Measurements from ENCODE around the gene TKT. TPM values are rescaled to one million over a fixed set of nuclear protein-coding genes. Genes with fewer than 3 reads are reported as not detected.

Gene TKT
- total RNA-seq, 1 experiment from 2014 or later = 634 TPM

DNA sequence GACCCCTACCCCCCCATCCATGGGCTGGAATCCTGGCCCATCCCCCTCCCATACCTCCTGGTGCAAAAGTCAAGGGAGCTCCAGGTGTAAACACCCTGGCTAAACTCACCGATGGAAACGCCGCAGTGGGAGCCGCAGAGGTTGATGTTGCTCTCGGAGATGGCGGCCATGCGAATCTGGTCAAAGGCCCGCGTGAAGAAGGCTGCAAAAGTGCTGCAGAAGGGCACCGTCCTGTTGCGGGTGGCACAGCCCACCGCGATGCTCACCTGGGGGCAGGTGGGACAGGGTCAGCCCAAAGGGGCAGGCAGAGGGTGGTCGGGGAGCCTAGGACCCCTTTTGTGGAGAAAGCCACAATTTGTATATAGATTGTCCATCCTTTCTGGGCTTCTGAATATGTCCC lies 26.7 kb downstream of the TKT start:
- Histone ChIP-seq H3K27me3 (ENCODE audit: insufficient read depth, low read length) (no peaks in the 10 kb centered on the region), H3K36me3 (ENCODE audit: control insufficient read depth in 1 of 2, insufficient read depth in 2 of 2, low read length in 2 of 2) (peaks cover 50 to 98% of the 10 kb centered on the region in 2 experiments; a peak in 3 of 4 replicates), H3K27ac (ENCODE audit: low read depth, low read length) (no peak overlapping the region; the same call in 1 of the 2 replicates), H3K9me3 (ENCODE audit: control insufficient read depth in 1 of 2, insufficient read depth in 1 of 2, low read depth in 1 of 2, low read length in 2 of 2) (no peaks in the 10 kb centered on the region), H4K20me1 (ENCODE audit: insufficient read depth) (no peaks in the 10 kb centered on the region), H3K9me2 (ENCODE audit: insufficient read depth) (no peaks in the 10 kb centered on the region), H2AFZ (ENCODE audit: low read depth, low read length, poor library complexity, severe bottlenecking) (no peak overlapping the region), H3K4me3 (replicated peaks in 1 of 2; ENCODE audit: low read depth in 1 of 2, low read length in 2 of 2) (no peak overlapping the region), H3K9ac (ENCODE audit: low read length) (no peak overlapping the region), H3K79me2 (ENCODE audit: insufficient read depth, low read length) (peaks cover 20% of the 10 kb centered on the region), H3K4me2 (ENCODE audit: low read length) (no peak overlapping the region), H3K4me1 (ENCODE audit: control insufficient read depth in 1 of 2, insufficient read depth in 2 of 2, low read length in 2 of 2) (no peaks in the 10 kb centered on the region)
- no peak for ATAC-seq
- TF ChIP-seq, protein P1, sequence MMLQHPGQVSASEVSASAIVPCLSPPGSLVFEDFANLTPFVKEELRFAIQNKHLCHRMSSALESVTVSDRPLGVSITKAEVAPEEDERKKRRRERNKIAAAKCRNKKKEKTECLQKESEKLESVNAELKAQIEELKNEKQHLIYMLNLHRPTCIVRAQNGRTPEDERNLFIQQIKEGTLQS (IDR thresholded peaks at IDR 0.05) = no peak
- TF ChIP-seq CEBPB (IDR thresholded peaks at IDR 0.05; ENCODE audit: low read depth) (no peak), FOSL1 (IDR thresholded peaks at IDR 0.05; ENCODE audit: low read depth) (no peak), EZH2 (IDR thresholded peaks at IDR 0.05) (no peak), EGR1 (IDR thresholded peaks at IDR 0.05; ENCODE audit: low read depth) (no peak), EZH2phosphoT487 (IDR thresholded peaks at IDR 0.05; ENCODE audit: borderline replicate concordance) (no peak), SRF (IDR thresholded peaks at IDR 0.05; ENCODE audit: low read depth) (no peak), POLR2A (IDR thresholded peaks at IDR 0.05; ENCODE audit: borderline replicate concordance, extremely low read depth, insufficient read depth, insufficient read length) (no peak), YY1 (IDR thresholded peaks at IDR 0.05; ENCODE audit: extremely low read depth, insufficient replicate concordance, low read depth, low read length) (no peak), JUND (IDR thresholded peaks at IDR 0.05) (no peak), ELF1 (IDR thresholded peaks at IDR 0.05; ENCODE audit: borderline replicate concordance, low read depth) (no peak), SP1 (IDR thresholded peaks at IDR 0.05; ENCODE audit: low read depth) (no peak), CBX3 (IDR thresholded peaks at IDR 0.05; ENCODE audit: low read depth) (no peak), POLR2AphosphoS5 (IDR thresholded peaks at IDR 0.05; ENCODE audit: low read depth, low read length) (no peak), TCF7L2 (IDR thresholded peaks at IDR 0.05; ENCODE audit: borderline replicate concordance, extremely low read depth, insufficient read depth, insufficient read length) (no peak)
- TF ChIP-seq, protein P2, sequence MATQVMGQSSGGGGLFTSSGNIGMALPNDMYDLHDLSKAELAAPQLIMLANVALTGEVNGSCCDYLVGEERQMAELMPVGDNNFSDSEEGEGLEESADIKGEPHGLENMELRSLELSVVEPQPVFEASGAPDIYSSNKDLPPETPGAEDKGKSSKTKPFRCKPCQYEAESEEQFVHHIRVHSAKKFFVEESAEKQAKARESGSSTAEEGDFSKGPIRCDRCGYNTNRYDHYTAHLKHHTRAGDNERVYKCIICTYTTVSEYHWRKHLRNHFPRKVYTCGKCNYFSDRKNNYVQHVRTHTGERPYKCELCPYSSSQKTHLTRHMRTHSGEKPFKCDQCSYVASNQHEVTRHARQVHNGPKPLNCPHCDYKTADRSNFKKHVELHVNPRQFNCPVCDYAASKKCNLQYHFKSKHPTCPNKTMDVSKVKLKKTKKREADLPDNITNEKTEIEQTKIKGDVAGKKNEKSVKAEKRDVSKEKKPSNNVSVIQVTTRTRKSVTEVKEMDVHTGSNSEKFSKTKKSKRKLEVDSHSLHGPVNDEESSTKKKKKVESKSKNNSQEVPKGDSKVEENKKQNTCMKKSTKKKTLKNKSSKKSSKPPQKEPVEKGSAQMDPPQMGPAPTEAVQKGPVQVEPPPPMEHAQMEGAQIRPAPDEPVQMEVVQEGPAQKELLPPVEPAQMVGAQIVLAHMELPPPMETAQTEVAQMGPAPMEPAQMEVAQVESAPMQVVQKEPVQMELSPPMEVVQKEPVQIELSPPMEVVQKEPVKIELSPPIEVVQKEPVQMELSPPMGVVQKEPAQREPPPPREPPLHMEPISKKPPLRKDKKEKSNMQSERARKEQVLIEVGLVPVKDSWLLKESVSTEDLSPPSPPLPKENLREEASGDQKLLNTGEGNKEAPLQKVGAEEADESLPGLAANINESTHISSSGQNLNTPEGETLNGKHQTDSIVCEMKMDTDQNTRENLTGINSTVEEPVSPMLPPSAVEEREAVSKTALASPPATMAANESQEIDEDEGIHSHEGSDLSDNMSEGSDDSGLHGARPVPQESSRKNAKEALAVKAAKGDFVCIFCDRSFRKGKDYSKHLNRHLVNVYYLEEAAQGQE (IDR thresholded peaks at IDR 0.05; ENCODE audit: low read depth) = no peak
- no TSS peak for BruUV-seq (replicated peaks)
- ChIA-PET POLR2A (no interaction called here), CTCF (no interaction called here), RAD21 (ENCODE audit: low non-redundant PET in 1 of 2, low total read pairs in 2 of 2, uncharacterized antibody in 2 of 2, unreplicated experiment in 2 of 2) (no interaction called here)
- DNase-seq (ENCODE audit: low read depth, low spot score) = no peak
- intact Hi-C loops (cut with micrococcal nuclease) = no loop called here

Measured in HCT116 (cell line).